HepG2 (cell line): ENCODE measurements around the gene HYAL2. TPM values are rescaled to one million over a fixed set of nuclear protein-coding genes. Genes with fewer than 3 reads are reported as not detected.

Experiments
- ATAC-seq: fragments of 200-7000 bp; cut with Tn5 transposase; 3 replicates; pipeline ENCODE4 v1.9.1; 2020; ENCODE audit warnings: mild to moderate bottlenecking, moderate library complexity
- BruUV-seq: library from RNA; stranded (reverse); fragments of 400-500 nt; replicated peaks from 2 replicates; lab custom pipeline; 2021; lab: Mats Ljungman, UMichigan
- CTCF ChIA-PET: fragments of 300-600 bp; formaldehyde crosslinking; extraction: SDS; loops from one replicate; lab custom pipeline; 2021; ENCODE audit warnings: low total read pairs, inconsistent platforms, low intra/inter-chr PET ratio; lab: Yijun Ruan, JAX
- POLR2A ChIA-PET: fragments of 350-600 bp; sonication (Branson Sonifier 250); formaldehyde crosslinking; loops from one replicate; lab custom pipeline; 2020; ENCODE audit warnings: antibody characterized with exemption, inconsistent platforms; lab: Yijun Ruan, JAX
- DNase-seq: peaks from one replicate; pipeline ENCODE4 v3.0.0-alpha.2; 2015; ENCODE audit warnings: low spot score
- FAIRE-seq: peaks from 3 replicates; lab custom pipeline; 2011; peaks lifted over from hg19 to GRCh38; lab: Jason Lieb, UNC
- H2AFZ ChIP-seq: one replicate; pipeline ENCODE4 v1.6.1; 2011; ENCODE audit warnings: low read length, inconsistent platforms
- H3K27ac ChIP-seq: fragments of 300-600 bp; 3 replicates; pipeline ENCODE4 v1.8.0; 2011; ENCODE audit warnings: mixed run types, mild to moderate bottlenecking, mixed read lengths, low read length, inconsistent platforms; ENCODE audit not compliant: insufficient read depth; ENCODE audit errors: extremely low read length
- H3K27me3 ChIP-seq, 2 experiments: fragments of 200-600 bp in 1 of 2; 2 replicates in 1 of 2; 3 replicates in 1 of 2; pipeline versions ENCODE4 v1.6.0 to v1.8.0; 2011; ENCODE audit warnings: low read length in 2 of 2, mild to moderate bottlenecking in 2 of 2, moderate library complexity in 2 of 2, inconsistent platforms in 1 of 2; ENCODE audit not compliant: insufficient read depth in 2 of 2, control insufficient read depth in 1 of 2
- H3K36me3 ChIP-seq, 2 experiments: fragments of 200-600 bp in 1 of 2; replicated peaks in 1 of 2; 2 replicates in 1 of 2; 3 replicates in 1 of 2; pipeline versions ENCODE4 v1.5.1 to v1.8.0; 2011; ENCODE audit warnings: low read length in 2 of 2, inconsistent platforms in 1 of 2; ENCODE audit not compliant: insufficient read depth in 2 of 2, control insufficient read depth in 1 of 2
- H3K4me1 ChIP-seq: 2 replicates; pipeline ENCODE4 v1.5.1; 2012; ENCODE audit warnings: low read length, inconsistent platforms; ENCODE audit not compliant: insufficient read depth
- H3K4me2 ChIP-seq: 2 replicates; pipeline ENCODE4 v1.6.0; 2011; ENCODE audit warnings: low read depth, low read length, inconsistent platforms
- H3K4me3 ChIP-seq, 3 experiments: fragments of 200-600 bp in 1 of 3; sonication (generic), shearing (Covaris generic) in 1 of 3; replicated peaks in 1 of 3; 2 replicates each; pipeline ENCODE4 v1.5.1; 2011 to 2016; ENCODE audit warnings: low read length in 3 of 3, inconsistent platforms in 2 of 3, low read depth in 2 of 3, mild to moderate bottlenecking in 2 of 3, control low read depth in 1 of 3, mixed read lengths in 1 of 3; ENCODE audit not compliant: insufficient read depth in 1 of 3
- H3K79me2 ChIP-seq: one replicate; pipeline ENCODE4 v1.6.1; 2011; ENCODE audit warnings: low read length, inconsistent platforms; ENCODE audit not compliant: insufficient read depth
- H3K9ac ChIP-seq: 2 replicates; pipeline ENCODE4 v1.6.0; 2011; ENCODE audit warnings: mild to moderate bottlenecking, low read depth, low read length, inconsistent platforms; ENCODE audit not compliant: insufficient read depth
- H3K9me3 ChIP-seq: 2 replicates; pipeline ENCODE4 v1.5.1; 2012; ENCODE audit warnings: mild to moderate bottlenecking, low read length
- H4K20me1 ChIP-seq: 2 replicates; pipeline ENCODE4 v1.6.0; 2011; ENCODE audit warnings: inconsistent platforms, mild to moderate bottlenecking, low read length, moderate library complexity; ENCODE audit not compliant: insufficient read depth
- ATF7 ChIP-seq, 2 experiments: fragments of 450-650 bp in 1 of 2; sonication (generic) in 1 of 2; formaldehyde crosslinking in 1 of 2; IDR thresholded peaks; 2 replicates each; pipeline versions ENCODE4 v1.4.0 to v1.6.1; 2016 to 2020; ENCODE audit warnings: antibody characterized with exemption in 1 of 2, mild to moderate bottlenecking in 1 of 2, missing genetic modification reagents in 1 of 2
- CBX2 ChIP-seq, 2 experiments: fragments of 200-600 bp in 1 of 2; sonication (generic); formaldehyde crosslinking in 1 of 2; IDR thresholded peaks; 2 replicates each; pipeline versions ENCODE4 v1.7.0 to v1.8.1; 2018 to 2022; ENCODE audit warnings: low read depth in 2 of 2, low read length in 1 of 2, mild to moderate bottlenecking in 1 of 2, missing genetic modification reagents in 1 of 2
- GFI1 ChIP-seq: sonication (generic); formaldehyde crosslinking; IDR thresholded peaks from 2 replicates; pipeline ENCODE4 v1.5.0; 2020; ENCODE audit warnings: missing genetic modification reagents, mild to moderate bottlenecking, borderline replicate concordance
- KDM1A ChIP-seq: IDR thresholded peaks from 2 replicates; pipeline ENCODE4 v1.6.1; 2016; ENCODE audit warnings: missing compliant biosample characterization
- KDM3A ChIP-seq: IDR thresholded peaks from 2 replicates; pipeline ENCODE4 v1.6.1; 2018; ENCODE audit warnings: low read depth, missing compliant biosample characterization
- MED8 ChIP-seq: sonication (generic); formaldehyde crosslinking; IDR thresholded peaks from 2 replicates; pipeline ENCODE4 v1.8.1; 2023; ENCODE audit warnings: mild to moderate bottlenecking, missing genetic modification reagents; ENCODE audit not compliant: insufficient replicate concordance
- NFKB2 ChIP-seq: sonication (generic); formaldehyde crosslinking; IDR thresholded peaks from 2 replicates; pipeline ENCODE4 v1.4.0; 2020; ENCODE audit warnings: missing genetic modification reagents, borderline replicate concordance
- PHF21A ChIP-seq: sonication (generic); formaldehyde crosslinking; IDR thresholded peaks from 2 replicates; pipeline ENCODE4 v1.5.0; 2020; ENCODE audit warnings: mild to moderate bottlenecking, missing genetic modification reagents
- RARA ChIP-seq: IDR thresholded peaks from 2 replicates; pipeline ENCODE4 v1.6.1; 2016; ENCODE audit warnings: missing genetic modification reagents, missing compliant biosample characterization
- RFX5 ChIP-seq: IDR thresholded peaks from 2 replicates; pipeline ENCODE4 v1.6.1; 2011; ENCODE audit warnings: low read depth, low read length, improper control_type of control experiment
- SP2 ChIP-seq: sonication (generic); formaldehyde crosslinking; IDR thresholded peaks from 2 replicates; pipeline ENCODE4 v1.5.1; 2020; ENCODE audit warnings: mild to moderate bottlenecking, missing genetic modification reagents
- TBX3 ChIP-seq: fragments of 450-650 bp; IDR thresholded peaks from 2 replicates; pipeline ENCODE4 v1.6.1; 2017; ENCODE audit warnings: antibody characterized with exemption, mild to moderate bottlenecking, inconsistent platforms, borderline replicate concordance
- TERF1 ChIP-seq: sonication (generic); formaldehyde crosslinking; IDR thresholded peaks from 2 replicates; pipeline ENCODE4 v1.8.0; 2022; ENCODE audit warnings: mild to moderate bottlenecking, missing genetic modification reagents, moderate library complexity
- THAP7 ChIP-seq: sonication (generic); formaldehyde crosslinking; IDR thresholded peaks from 2 replicates; pipeline ENCODE4 v1.8.1; 2023; ENCODE audit warnings: mild to moderate bottlenecking, missing genetic modification reagents
- ZC3H13 ChIP-seq: sonication (generic); formaldehyde crosslinking; IDR thresholded peaks from 2 replicates; pipeline ENCODE4 v1.8.1; 2023; ENCODE audit warnings: mild to moderate bottlenecking, missing genetic modification reagents, moderate library complexity
- ZKSCAN5 ChIP-seq: sonication (generic); formaldehyde crosslinking; IDR thresholded peaks from 2 replicates; pipeline ENCODE4 v1.5.1; 2020; ENCODE audit warnings: mild to moderate bottlenecking, missing genetic modification reagents
- ZNF101 ChIP-seq: sonication (generic); formaldehyde crosslinking; IDR thresholded peaks from 2 replicates; pipeline ENCODE4 v1.4.0; 2020; ENCODE audit warnings: mild to moderate bottlenecking, low read depth, missing genetic modification reagents, borderline replicate concordance
- ZNF432 ChIP-seq: sonication (generic); formaldehyde crosslinking; IDR thresholded peaks from 2 replicates; pipeline ENCODE4 v1.5.0; 2020; ENCODE audit warnings: missing genetic modification reagents, mild to moderate bottlenecking, borderline replicate concordance
- ZNF83 ChIP-seq: sonication (generic); formaldehyde crosslinking; IDR thresholded peaks from 2 replicates; pipeline ENCODE4 v1.4.0; 2020; ENCODE audit warnings: missing genetic modification reagents, mild to moderate bottlenecking, borderline replicate concordance
- ZSCAN29 ChIP-seq: sonication (generic); formaldehyde crosslinking; conservative IDR thresholded peaks from 2 replicates; pipeline ENCODE4 v1.4.0; 2020; ENCODE audit warnings: mild to moderate bottlenecking, missing genetic modification reagents
- ZZZ3 ChIP-seq: sonication (generic); formaldehyde crosslinking; IDR thresholded peaks from 2 replicates; pipeline ENCODE4 v1.4.0; 2020; ENCODE audit warnings: missing genetic modification reagents, mild to moderate bottlenecking, borderline replicate concordance
- WGBS: methylation state at CpG from one replicate; pipeline ENCODE4 v1.1.6; 2017; ENCODE audit warnings: low lambda C conversion rate; 5-methylcytosine and 5-hydroxymethylcytosine counted together
- in situ Hi-C: cut with HindIII; loops from 2 replicates; pipeline ENCODE4 v1.10.0; 2017; ENCODE audit warnings: low pct_unique_long_range_greater_than_20kb; ENCODE audit not compliant: extremely low pct_ligation_motif_present
- intact Hi-C: fragments of 100-400 bp; cut with micrococcal nuclease; formaldehyde crosslinking; loops from one replicate; pipeline ENCODE4 v1.10.0; 2022; ENCODE audit not compliant: unreplicated experiment
- polyA plus RNA-seq, 8 experiments: library from polyadenylated mRNA; depleted of rRNA in 3 of 8; stranded (reverse) in 7 of 8; unstranded in 1 of 8; fragments of >200 nt; fragmentation: Illumina TruSeq in 4 of 8; extraction: Trizol in 4 of 8; gene quantifications; 2 replicates each; pipeline versions ENCODE4 v1.2.1 to v1.2.3, GENCODE V29; 2011 to 2016; ENCODE audit warnings: low read depth in 4 of 8, missing spikeins in 1 of 8, mixed read lengths in 1 of 8; ENCODE audit not compliant: insufficient read depth in 1 of 8
- total RNA-seq, 5 experiments: library from RNA; depleted of rRNA; stranded (reverse); fragments of >200 nt; fragmentation: Illumina TruSeq; extraction: Trizol; gene quantifications; 2 replicates each; pipeline ENCODE4 v1.2.3, GENCODE V29; 2016; ENCODE audit warnings: low read depth in 1 of 5

Gene HYAL2
- total and polyA plus RNA-seq, 2 of the 13 experiments (the other 11 are each of a cell fraction or from before 2014, with no cell fraction given): 76.2 to 102 TPM

GRCh38 chr3:50350527-50351322 is 28.2 kb upstream of the HYAL2 start, which contains the start of the genes CYB561D2 and NPRL2 (continued):
- peak; percentile 70; the same call in 1 of the 2 replicates for TF ChIP-seq ZSCAN29 (CRISPR knock-in tag)
- TF ChIP-seq ZC3H13 (CRISPR knock-in tag): peak; percentile 89
- peak; percentile 92; the same call in 1 of the 2 replicates for TF ChIP-seq TERF1 (CRISPR knock-in tag)

- Histone ChIP-seq H3K4me3 (peak overlapping the region; percentile 68 to 85 (median 77)), H4K20me1 (0 out of 2 replicates have a peak, but pooled peaks cover 3% of the 10 kb centered on the region), H3K9ac (peak overlapping the region; percentile 76), H3K4me1 (peaks cover 58% of the 10 kb centered on the region), H2AFZ (no peak overlapping the region), H3K79me2 (peaks cover 12% of the 10 kb centered on the region), H3K27ac (peak overlapping the region; percentile 65), H3K27me3 (no peaks in the 10 kb centered on the region), H3K36me3 (peaks cover 8 to 35% of the 10 kb centered on the region in 2 experiments; a peak in 4 of 5 replicates), H3K4me2 (peak overlapping the region; percentile 99), H3K9me3 (no peaks in the 10 kb centered on the region)
- WGBS: 17% methylated on average over 7 of the region's 7 CpGs
- in situ Hi-C loops (no loop called here), intact Hi-C loops (no loop called here)
- DNase-seq (no peak), FAIRE-seq (no peak), ATAC-seq (no peak)
- POLR2A ChIA-PET: interaction anchor here (0.8 to 2.7 kb wide), 13 partner anchors 9 to 269 kb away, joined by 3 to 60 read pairs (median 5); partner anchors contain the start of genes GNAI2, HEMK1, HYAL1 and HYAL3
- no TSS peak for BruUV-seq
- CTCF ChIA-PET: no interaction called here
- TF ChIP-seq RFX5: no peak
- no peak for TF ChIP-seq ZNF83 (CRISPR knock-in tag)
- no peak for TF ChIP-seq ZKSCAN5 (CRISPR knock-in tag)
- no peak for TF ChIP-seq SP2 (CRISPR knock-in tag)
- TF ChIP-seq ZZZ3: 0 out of 2 replicates have a peak, but pooled peaks have one; percentile 3
- 0 out of 2 replicates have a peak, but pooled peaks have one; percentile 74 for TF ChIP-seq ZNF101 (CRISPR knock-in tag)
- no peak for TF ChIP-seq PHF21A
- TF ChIP-seq TBX3: no peak
- TF ChIP-seq RARA: no peak
- TF ChIP-seq KDM3A (CRISPR knock-in tag): no peak
- no peak for TF ChIP-seq MED8 (CRISPR knock-in tag)
- TF ChIP-seq ZNF432 (CRISPR knock-in tag): no peak
- TF ChIP-seq ATF7 (IDR thresholded peaks at IDR 0.05): no peak
- no peak for TF ChIP-seq ATF7 (CRISPR knock-in tag; IDR thresholded peaks at IDR 0.05)
- no peak for TF ChIP-seq GFI1
- no peak for TF ChIP-seq KDM1A
- no peak for TF ChIP-seq NFKB2
- no peak for TF ChIP-seq CBX2 (IDR thresholded peaks at IDR 0.05; ENCODE audit: low read depth, low read length)
- no peak for TF ChIP-seq CBX2 (CRISPR knock-in tag; IDR thresholded peaks at IDR 0.05; ENCODE audit: low read depth)
- no peak for TF ChIP-seq THAP7 (CRISPR knock-in tag)
Observed at GRCh38 chr3:50350213-50350526, 27.6 kb upstream of the HYAL2 start.
